ENCODE results near the gene PCDH9.

Gene PCDH9

GRCh38 chr13:66409542-66409941, 820.6 kb downstream of the PCDH9 start:
- DNase-seq = no peak

- no peak for DNase-seq
These were observed 823.0 kb downstream of the PCDH9 start for GRCh38 chr13:66407128-66407527.

- no peak for DNase-seq
These were observed 824.0 kb downstream of the PCDH9 start for GRCh38 chr13:66405908-66406802.

GRCh38 chr13:66402546-66402945, 827.6 kb downstream of the PCDH9 start:
- no peak for DNase-seq

GRCh38 chr13:66402066-66402465, 828.1 kb downstream of the PCDH9 start:
- no peak for DNase-seq

- DNase-seq = no peak
These were observed 829.8 kb downstream of the PCDH9 start for GRCh38 chr13:66400292-66400691.

GRCh38 chr13:66399873-66400272, 830.3 kb downstream of the PCDH9 start:
- DNase-seq = no peak

- DNase-seq = no peak
These were observed 833.0 kb downstream of the PCDH9 start for GRCh38 chr13:66397133-66397532.

GRCh38 chr13:66391322-66391721, 838.8 kb downstream of the PCDH9 start:
- no peak for DNase-seq

- DNase-seq = no peak
These were observed 851.2 kb downstream of the PCDH9 start for GRCh38 chr13:66378894-66379293.

- DNase-seq = no peak
These were observed 852.6 kb downstream of the PCDH9 start for GRCh38 chr13:66377569-66377968.

GRCh38 chr13:66375756-66376155, 854.4 kb downstream of the PCDH9 start:
- no peak for DNase-seq

- DNase-seq = no peak
These were observed 860.5 kb downstream of the PCDH9 start for GRCh38 chr13:66369666-66370065.

- no peak for DNase-seq
These were observed 862.8 kb downstream of the PCDH9 start for GRCh38 chr13:66367356-66367755.

GRCh38 chr13:66365101-66365500, 865.0 kb downstream of the PCDH9 start:
- DNase-seq = no peak

GRCh38 chr13:66364346-66364745, 865.8 kb downstream of the PCDH9 start:
- no peak for DNase-seq

GRCh38 chr13:66362485-66362884, 867.7 kb downstream of the PCDH9 start:
- no peak for DNase-seq

- DNase-seq = no peak
These were observed 870.1 kb downstream of the PCDH9 start for GRCh38 chr13:66359910-66360552.

- DNase-seq = no peak
These were observed 870.7 kb downstream of the PCDH9 start for GRCh38 chr13:66359393-66359792.

GRCh38 chr13:66358564-66358963, 871.6 kb downstream of the PCDH9 start:
- DNase-seq = no peak

GRCh38 chr13:66357463-66357862, 872.7 kb downstream of the PCDH9 start:
- no peak for DNase-seq

GRCh38 chr13:66354879-66355751, 875.0 kb downstream of the PCDH9 start:
- DNase-seq = no peak

- no peak for DNase-seq
These were observed 876.5 kb downstream of the PCDH9 start for GRCh38 chr13:66353664-66354063.
